ENCODE data around the gene ANXA9. TPM values are rescaled to one million over a fixed set of nuclear protein-coding genes. Genes with fewer than 3 reads are reported as not detected.

The ANXA9 gene
- total RNA-seq, 4 donors from 2014 or later, result 17.6 to 67.5 (median 45.8) TPM

DNA sequence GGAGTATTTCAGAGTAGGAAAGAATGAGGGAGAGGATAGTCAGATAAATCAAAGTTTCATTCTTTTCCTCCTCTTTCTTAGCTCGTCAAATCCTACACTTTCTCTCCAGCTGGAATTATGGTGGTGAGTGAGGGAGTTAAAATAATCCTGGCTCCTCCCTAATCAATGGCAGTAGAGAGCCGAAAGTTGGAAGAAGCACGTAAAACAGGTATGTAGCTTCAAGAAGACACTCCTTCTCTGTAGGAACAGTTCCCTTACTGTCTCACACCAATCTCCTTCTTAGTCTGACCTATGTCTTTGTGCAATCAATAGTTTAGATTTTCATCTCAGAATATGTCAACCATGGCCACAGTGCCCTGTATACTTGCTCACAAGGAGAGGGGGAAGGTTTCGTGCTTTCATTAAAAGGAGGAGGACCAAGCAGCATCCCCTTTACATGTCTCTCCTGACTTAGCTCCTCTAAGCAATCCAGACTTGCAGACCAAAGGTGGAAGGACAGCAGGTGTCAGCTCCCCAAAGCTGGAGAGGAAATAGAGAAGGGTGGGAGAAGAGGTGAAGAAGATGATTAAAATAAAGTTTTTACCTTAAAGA is 23.7 kb downstream of the ANXA9 start:
- peaks cover 18% of the 10 kb centered on the region for H3K36me3 ChIP-seq
- no peaks in the 10 kb centered on the region for H3K27me3 ChIP-seq
- no peak for DNase-seq (ENCODE audit: low spot score in 2 of 2)
- H3K4me3 ChIP-seq, result peak overlapping the region; percentile 65
- H3K9me3 ChIP-seq, result no peaks in the 10 kb centered on the region
- 3% methylated on average over 4 of the region's 4 CpGs for WGBS
- H3K27ac ChIP-seq, result peak overlapping the region; percentile 91
- no peak for TF ChIP-seq POLR2A (IDR thresholded peaks at IDR 0.05)
- no peak for TF ChIP-seq POLR2AphosphoS5 (IDR thresholded peaks at IDR 0.05)
- no peak for TF ChIP-seq EP300 (IDR thresholded peaks at IDR 0.05)
- TF ChIP-seq, protein P1, sequence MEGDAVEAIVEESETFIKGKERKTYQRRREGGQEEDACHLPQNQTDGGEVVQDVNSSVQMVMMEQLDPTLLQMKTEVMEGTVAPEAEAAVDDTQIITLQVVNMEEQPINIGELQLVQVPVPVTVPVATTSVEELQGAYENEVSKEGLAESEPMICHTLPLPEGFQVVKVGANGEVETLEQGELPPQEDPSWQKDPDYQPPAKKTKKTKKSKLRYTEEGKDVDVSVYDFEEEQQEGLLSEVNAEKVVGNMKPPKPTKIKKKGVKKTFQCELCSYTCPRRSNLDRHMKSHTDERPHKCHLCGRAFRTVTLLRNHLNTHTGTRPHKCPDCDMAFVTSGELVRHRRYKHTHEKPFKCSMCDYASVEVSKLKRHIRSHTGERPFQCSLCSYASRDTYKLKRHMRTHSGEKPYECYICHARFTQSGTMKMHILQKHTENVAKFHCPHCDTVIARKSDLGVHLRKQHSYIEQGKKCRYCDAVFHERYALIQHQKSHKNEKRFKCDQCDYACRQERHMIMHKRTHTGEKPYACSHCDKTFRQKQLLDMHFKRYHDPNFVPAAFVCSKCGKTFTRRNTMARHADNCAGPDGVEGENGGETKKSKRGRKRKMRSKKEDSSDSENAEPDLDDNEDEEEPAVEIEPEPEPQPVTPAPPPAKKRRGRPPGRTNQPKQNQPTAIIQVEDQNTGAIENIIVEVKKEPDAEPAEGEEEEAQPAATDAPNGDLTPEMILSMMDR (IDR thresholded peaks at IDR 0.05), result no peak
- H3K4me1 ChIP-seq, result peaks cover 69% of the 10 kb centered on the region

- Histone ChIP-seq H3K27ac (peak within 1 kb of the TSS; percentile 91), H3K27me3 (no peaks in the 10 kb centered on the region), H3K4me1 (peaks cover 69% of the 10 kb centered on the region), H3K4me3 (peak within 1 kb of the TSS; percentile 65), H3K36me3 (peaks cover 11% of the 10 kb centered on the region), H3K9me3 (no peaks in the 10 kb centered on the region)
- TF ChIP-seq POLR2A (IDR thresholded peaks at IDR 0.05) (peak in 1 of 2 donors; percentile 42), POLR2AphosphoS5 (IDR thresholded peaks at IDR 0.05) (peak in 1 of 3 donors; percentile 15), EP300 (IDR thresholded peaks at IDR 0.05) (no peak)
- TF ChIP-seq, protein P1 (IDR thresholded peaks at IDR 0.05), result peak; percentile 24 to 39
- under 1% methylated on average over 18 of the region's 18 CpGs for WGBS
- DNase-seq (ENCODE audit: low spot score in 2 of 2), result peak; percentile 85 to 88
Measured at GRCh38 chr1:151006327-151007052, 24.4 kb downstream of the ANXA9 start, which contains the start of gene MINDY1. Gene MINDY1 (minus strand): TSS chr1:151006902. CDS start chr1:151002617, 4,285 bp downstream.

- Histone ChIP-seq H3K27ac (peak overlapping the region; percentile 91), H3K9me3 (no peaks in the 10 kb centered on the region), H3K27me3 (no peaks in the 10 kb centered on the region), H3K36me3 (no peaks in the 10 kb centered on the region), H3K4me3 (peak overlapping the region; percentile 56), H3K4me1 (peaks cover 61% of the 10 kb centered on the region)
- no peak for DNase-seq (ENCODE audit: low spot score in 2 of 2)
- WGBS, result 14% methylated on average over 4 of the region's 4 CpGs
- no peak for TF ChIP-seq POLR2AphosphoS5 (IDR thresholded peaks at IDR 0.05)
- TF ChIP-seq EP300 (IDR thresholded peaks at IDR 0.05), result no peak
- TF ChIP-seq, protein P1 (IDR thresholded peaks at IDR 0.05), result no peak
- no peak for TF ChIP-seq POLR2A (IDR thresholded peaks at IDR 0.05)
Measured at GRCh38 chr1:151007853-151008243, 25.8 kb downstream of the ANXA9 start.

DNA sequence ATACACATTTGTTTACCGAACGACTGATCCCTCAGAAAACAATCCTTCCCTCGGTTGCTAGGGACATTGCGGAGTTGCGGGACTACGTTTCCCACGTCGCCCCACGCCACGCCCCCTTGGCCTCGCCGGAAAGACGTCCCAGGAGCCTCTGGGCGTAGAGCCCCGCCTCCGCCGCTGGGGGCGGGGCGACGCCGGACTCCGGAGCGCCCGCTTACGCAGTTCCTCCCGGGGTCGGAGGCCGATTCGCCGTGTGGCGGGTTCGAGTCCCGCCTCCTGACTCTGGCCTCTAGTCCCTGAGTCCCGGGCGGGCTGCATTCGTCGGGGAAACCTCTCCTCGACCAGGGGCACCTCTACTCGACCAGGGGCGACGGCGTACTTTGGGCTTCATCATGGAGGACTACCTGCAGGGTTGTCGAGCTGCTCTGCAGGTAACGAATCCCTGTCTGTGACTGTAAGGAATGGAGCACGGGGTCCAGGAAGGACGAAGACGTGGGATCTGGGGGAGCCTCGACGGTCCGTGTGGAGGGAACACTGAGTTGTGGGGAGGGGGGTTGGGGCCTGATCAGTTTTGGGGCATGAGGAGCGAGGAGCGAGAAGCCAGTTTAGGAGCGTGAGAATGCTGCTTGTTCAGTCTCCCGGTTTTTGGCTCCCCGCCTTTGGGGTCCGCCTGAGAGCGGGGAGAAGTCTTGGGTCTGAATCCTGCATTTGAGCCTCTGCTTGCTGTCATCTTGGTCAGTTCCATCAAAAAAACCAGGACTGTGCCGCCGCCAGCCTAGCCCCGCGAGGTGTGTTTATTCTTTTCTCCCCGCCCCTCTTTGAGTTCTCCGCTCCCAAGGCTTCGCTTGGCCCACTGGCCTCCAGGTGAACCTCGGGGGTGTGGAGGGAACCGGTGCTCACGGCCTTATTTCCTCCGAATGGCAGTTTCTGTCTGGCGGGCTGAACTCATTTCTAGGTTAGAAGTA is 26.4 kb downstream of the ANXA9 start, which contains the start of gene PRUNE1:
Gene PRUNE1 (plus strand): TSS at position 206 of the 962 bp plus-strand sequence. CDS start 184 bp downstream, at position 390.
- no peaks in the 10 kb centered on the region for H3K9me3 ChIP-seq
- no peaks in the 10 kb centered on the region for H3K36me3 ChIP-seq
- peaks cover 54% of the 10 kb centered on the region for H3K4me1 ChIP-seq
- peak within 1 kb of the TSS; percentile 91 for H3K27ac ChIP-seq
- peak within 1 kb of the TSS; percentile 65 for H3K4me3 ChIP-seq
- TF ChIP-seq, protein P1 (IDR thresholded peaks at IDR 0.05), result no peak
- TF ChIP-seq POLR2AphosphoS5 (IDR thresholded peaks at IDR 0.05), result peak in 2 of 3 donors; percentile 3 to 61
- peak in 1 of 2 donors; percentile 45 for TF ChIP-seq POLR2A (IDR thresholded peaks at IDR 0.05)
- no peak for TF ChIP-seq EP300 (IDR thresholded peaks at IDR 0.05)
- 1% methylated on average over 33 of the region's 69 CpGs for WGBS
- no peaks in the 10 kb centered on the region for H3K27me3 ChIP-seq
- peak; percentile 99 for DNase-seq (ENCODE audit: low spot score in 2 of 2)

All from suprapubic skin (tissue), 4 donors.